Activated CD4-positive, CD25-positive, alpha-beta regulatory T cell treated with anti-CD3 and anti-CD28 coated beads, Interleukin-2, amount 50 U/mL, for 24 hours (primary cell): ENCODE results near the gene TLE2.
"Not testable (repeated sequence)": the region's sequence is repeated elsewhere in the genome, so short reads cannot be mapped to it uniquely, and the experiment has no call there.

Experiments
- ATAC-seq, 2 donors: fragments of 150-1000 bp; cut with Tn5 transposase; one replicate each; pipeline ENCODE4 v1.10.0; 2021; ENCODE audit warnings: mild to moderate bottlenecking in 1 of 2, moderate library complexity in 1 of 2

TLE2 gene

GRCh38 chr19:3012621-3013262 lies 16.3 kb downstream of the TLE2 start:
- no peak for ATAC-seq

- not testable (repeated sequence) for ATAC-seq
Observed at GRCh38 chr19:3012059-3012458, 17.0 kb downstream of the TLE2 start.

GRCh38 chr19:3010871-3011270 lies 18.2 kb downstream of the TLE2 start:
- no peak for ATAC-seq

GRCh38 chr19:3008994-3009393 lies 20.1 kb downstream of the TLE2 start:
- ATAC-seq = no peak

DNA sequence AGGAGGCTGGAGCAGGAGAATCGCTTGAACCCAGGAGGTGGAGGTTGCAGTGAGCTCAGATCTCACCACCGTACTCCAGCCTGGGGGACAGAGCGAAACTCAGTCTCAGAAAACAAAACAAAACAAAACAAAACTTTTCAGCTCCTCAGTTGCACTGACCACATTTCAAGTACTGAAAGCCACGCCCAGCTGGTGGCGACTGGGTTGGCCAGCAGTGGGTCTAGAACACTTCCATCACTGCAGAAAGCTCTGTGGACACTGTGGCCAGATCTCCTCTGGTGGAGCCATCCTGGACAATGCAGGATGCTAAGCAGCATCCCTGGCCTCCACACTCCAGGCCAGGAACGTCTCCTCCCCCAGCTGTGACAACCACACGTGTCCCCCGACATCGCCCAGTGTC lies 21.1 kb downstream of the TLE2 start:
- no peak for ATAC-seq

DNA sequence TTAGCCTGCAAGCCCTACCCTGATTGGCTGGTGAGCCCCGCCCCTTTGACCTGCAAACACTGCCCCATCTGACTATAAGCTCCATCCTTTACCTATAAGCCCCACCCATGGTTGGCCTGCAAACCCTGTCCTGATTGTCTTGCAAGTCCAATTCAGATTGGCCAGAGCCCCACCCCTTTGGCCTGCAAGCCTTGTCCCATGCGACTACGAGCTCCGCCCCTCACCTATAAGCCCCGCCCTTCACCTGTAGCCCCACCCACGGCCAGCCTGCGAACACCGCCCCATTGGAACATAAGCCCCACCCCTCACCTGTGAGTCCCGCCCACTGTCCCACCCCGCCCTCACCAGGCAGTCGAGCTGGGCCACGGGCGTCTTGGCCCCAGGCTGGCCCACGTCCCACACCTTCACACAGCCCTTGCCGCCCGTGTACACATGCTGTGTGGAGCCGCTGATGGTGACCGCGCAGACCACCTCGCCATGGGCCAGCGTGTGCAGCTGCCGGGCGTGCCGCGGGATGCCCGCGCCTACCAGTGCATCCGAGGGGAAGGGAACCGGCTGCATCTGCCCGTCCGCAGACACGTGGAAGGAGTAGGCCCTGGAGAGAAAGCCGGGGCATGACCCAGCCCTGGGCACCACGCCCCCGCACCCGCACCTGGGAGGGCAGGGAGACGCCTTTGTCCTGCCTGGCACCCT lies 22.9 kb downstream of the TLE2 start:
- no peak for ATAC-seq

- ATAC-seq = no peak
Observed at GRCh38 chr19:3005345-3005744, 23.7 kb downstream of the TLE2 start.

- no peak for ATAC-seq
Observed at GRCh38 chr19:3004522-3004921, 24.6 kb downstream of the TLE2 start.

DNA sequence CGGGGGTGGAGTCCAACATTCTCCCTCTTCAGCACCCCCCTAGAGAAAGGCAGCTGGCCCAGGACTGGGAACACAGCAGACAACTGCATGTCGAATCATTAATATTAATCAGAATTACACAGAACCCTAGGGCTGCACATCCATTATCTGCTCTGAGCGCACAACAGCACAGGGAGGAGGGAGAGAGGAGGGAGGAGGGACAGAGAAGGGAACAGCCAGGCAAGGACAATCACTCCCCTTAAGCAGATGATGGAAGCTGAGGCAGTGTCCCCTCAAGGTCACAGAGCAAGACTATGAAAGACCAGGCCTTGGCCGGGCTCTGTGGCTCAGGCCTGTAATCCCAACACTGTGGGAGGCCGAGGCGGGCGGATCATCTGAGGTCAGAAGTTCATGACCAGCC lies 26.0 kb downstream of the TLE2 start:
- no peak for ATAC-seq

GRCh38 chr19:3001235-3001800 lies 27.8 kb downstream of the TLE2 start:
- ATAC-seq = no peak

DNA sequence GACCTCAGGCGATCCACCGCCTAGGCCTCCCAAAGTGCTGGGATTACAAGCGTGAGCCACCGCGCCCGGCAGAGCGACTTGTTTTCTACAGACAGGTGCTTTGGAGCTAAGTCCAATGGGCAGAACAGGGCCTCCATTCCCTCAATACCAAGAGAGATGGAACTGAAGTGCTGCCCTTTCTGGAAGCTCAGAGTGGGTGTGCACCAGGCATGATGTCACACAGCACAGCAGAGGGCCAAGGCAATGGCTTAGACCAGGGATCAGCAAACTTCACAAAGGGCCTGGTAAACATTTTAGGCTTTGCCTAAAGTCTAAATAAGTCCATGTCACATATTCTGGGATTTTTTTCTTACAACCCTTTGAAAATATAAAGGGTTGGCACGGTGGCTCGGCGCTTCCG lies 30.4 kb downstream of the TLE2 start:
- no peak for ATAC-seq

- ATAC-seq = no peak
Observed at GRCh38 chr19:2997720-2998119, 31.4 kb downstream of the TLE2 start.

DNA sequence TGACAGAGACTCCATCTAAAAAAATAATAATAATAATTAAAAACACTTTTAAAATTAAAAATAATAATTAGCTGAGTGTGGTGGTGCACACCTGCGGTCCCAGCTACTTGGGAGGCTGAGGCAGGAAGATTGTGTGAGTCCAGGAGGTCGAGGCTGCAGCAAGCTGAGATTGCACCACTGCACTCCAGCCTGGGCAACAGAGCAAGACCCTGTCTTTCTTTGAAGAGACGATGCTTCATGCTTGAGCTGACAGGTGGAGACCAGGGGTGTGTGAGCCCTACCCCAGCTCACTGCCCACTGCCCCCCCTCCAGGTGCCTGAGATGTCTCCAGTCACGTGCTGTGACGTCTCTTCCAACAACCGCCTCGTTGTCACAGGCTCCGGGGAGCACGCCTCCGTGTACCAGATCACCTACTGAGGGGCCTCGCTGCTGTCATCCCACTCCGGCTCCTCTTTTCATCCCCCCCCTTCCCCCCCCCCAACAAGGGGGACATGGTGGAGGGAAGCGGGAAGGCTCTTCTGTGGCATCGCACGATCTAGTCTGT lies 34.4 kb downstream of the TLE2 start:
- no peak for ATAC-seq

DNA sequence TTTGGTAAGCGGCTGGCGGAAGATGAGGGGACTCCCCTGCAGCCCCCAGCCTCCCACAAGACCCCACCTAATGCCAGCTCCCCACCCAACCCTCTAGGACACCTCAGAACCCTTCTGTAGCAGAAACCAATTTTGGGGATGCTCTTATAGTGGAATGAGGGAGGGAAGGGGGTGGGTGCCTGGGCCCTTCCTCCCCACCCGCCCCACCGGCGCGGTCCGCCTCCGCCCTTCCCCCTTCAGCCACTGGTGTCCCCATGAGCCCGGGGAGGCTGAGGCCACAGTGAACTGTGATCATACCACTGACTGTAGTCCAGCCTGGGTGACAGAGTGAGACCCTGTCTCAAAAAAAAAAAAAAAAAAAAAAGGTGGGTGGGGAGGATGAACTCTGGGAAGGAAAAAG lies 35.5 kb downstream of the TLE2 start:
- ATAC-seq = no peak

GRCh38 chr19:2992958-2993357 lies 36.1 kb downstream of the TLE2 start:
- no peak for ATAC-seq

DNA sequence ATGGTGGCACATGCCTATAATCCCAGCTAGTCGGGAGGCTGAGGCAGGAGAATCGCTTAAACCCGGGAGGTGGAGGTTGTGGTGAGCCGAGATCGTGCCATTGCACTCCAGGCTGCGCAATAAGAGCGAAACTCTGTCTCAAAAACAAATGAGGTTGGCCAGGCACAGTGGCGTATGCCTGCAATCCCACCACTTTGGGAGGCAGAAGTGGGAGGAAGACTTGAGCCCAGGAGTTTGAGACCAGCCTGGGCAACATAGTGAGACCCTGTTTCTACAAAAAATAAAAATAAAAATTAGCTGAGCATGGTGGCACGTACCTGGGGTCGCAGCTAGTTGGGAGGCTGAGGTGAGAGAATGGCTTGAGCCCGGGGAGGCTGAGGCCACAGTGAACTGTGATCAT lies 36.7 kb downstream of the TLE2 start:
- not testable (repeated sequence) for ATAC-seq

GRCh38 chr19:2989236-2989946 lies 39.7 kb downstream of the TLE2 start:
- no peak for ATAC-seq

DNA sequence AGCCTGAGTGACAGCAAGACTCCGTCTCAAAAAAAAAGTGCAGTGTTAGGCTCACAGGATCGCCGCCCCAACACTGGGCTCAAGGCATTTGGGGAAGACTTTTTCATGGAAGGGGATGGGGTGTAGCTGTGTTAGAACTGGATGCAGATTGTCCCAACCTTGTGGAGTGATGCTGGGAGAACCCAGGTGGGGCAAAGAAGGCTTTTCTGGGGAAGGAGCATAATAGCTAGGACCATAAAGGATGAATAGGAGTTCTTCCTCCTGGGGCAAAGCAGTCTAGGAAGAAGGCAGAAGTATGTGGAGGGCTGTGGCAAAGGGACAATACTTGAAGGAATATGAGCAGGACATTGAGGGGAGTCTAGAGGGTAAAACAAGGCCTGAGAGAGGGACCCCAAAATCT lies 40.5 kb downstream of the TLE2 start:
- ATAC-seq = no peak

DNA sequence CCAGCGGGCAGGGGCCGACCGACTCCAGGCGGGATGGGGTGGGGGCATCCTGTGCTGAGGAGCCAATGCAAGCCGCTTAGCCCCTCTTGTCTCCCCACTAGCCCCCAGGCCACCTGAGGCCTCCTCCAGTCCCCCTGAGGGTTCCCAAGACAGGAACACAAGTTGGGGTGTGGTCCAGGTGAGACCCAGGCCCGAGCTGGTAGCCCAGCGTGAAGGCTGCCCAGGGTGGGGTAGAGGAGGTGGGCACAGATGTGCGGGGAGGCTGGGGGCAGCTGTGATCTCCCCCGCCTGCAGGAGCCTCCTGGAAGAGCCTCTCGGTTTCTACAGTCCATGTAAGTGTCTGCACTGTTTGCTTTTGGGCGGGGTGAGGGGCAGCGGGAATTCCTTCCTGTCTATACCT lies 41.3 kb downstream of the TLE2 start:
- ATAC-seq = no peak

- no peak for ATAC-seq
Observed at GRCh38 chr19:2986951-2987524, 42.0 kb downstream of the TLE2 start.

- ATAC-seq = no peak
Observed at GRCh38 chr19:2984215-2984528, 44.9 kb downstream of the TLE2 start.

DNA sequence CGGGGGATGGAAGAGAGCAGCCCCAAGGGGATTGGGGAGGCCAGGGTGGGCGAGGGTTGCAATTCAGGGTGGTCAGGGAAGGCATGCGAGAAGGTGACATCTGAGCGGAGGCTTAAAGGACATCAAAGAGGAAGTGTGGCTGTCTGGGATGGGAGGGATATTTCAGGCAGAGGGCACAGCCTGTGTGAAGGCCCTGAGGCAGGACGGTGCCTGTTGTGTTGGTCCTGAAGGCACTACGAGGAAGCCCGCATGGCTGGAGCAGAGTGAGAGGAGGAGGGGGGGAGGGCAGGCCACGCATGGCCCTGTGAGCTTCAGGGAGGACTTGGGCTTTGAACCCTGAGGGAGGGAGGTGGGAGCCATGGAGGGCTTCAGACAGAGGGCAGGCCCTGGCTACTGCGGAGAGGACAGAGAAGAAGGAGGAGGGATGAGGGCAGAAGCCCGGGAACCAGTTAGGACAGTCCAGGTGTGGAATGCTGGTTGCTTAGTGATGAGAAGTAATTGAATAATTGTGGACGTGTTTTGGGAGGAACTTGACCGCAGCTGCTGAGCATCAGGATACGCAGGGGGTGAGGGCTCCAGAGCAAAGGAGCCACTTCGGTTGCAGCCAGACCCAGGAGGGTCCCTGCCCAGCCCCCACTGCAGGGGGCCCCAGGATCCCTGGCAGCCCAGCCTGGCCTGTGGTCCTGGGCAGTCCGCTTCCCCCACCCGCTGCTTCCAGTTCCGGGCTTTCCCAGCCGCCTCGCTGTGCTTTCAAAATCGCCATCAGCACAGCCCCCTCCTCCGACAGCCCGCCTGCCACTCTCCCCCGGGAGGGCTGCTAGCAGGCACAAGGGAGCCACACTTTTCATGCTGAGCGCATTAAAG lies 45.5 kb downstream of the TLE2 start:
- no peak for ATAC-seq
